HG03064 (cell line): ENCODE results near the gene CAMK2A.

Experiments
- ATAC-seq: cut with Tn5 transposase; IDR thresholded peaks from one replicate; pipeline ENCODE4 v1.9.1; 2021; ENCODE audit warnings: low read depth; ENCODE audit not compliant: unreplicated experiment

Gene CAMK2A

GRCh38 chr5:150289551-150290390, at the start of gene CAMK2A:
TSS of gene CAMK2A (minus strand) at chr5:150289773. CDS start at chr5:150289625, 148 bp downstream.
- ATAC-seq: no peak

- ATAC-seq: no peak
These were observed 49.6 kb upstream of the CAMK2A start for GRCh38 chr5:150339165-150339564.

- ATAC-seq: no peak
These were observed 49.0 kb upstream of the CAMK2A start for GRCh38 chr5:150338546-150338945.

- ATAC-seq: no peak
These were observed 46.2 kb upstream of the CAMK2A start for GRCh38 chr5:150335778-150336177.

- no peak for ATAC-seq
These were observed 43.8 kb upstream of the CAMK2A start for GRCh38 chr5:150333400-150333799.

- no peak for ATAC-seq
These were observed 40.6 kb upstream of the CAMK2A start for GRCh38 chr5:150329881-150330876.

- no peak for ATAC-seq
These were observed 39.5 kb upstream of the CAMK2A start for GRCh38 chr5:150329038-150329437.

- no peak for ATAC-seq
These were observed 38.9 kb upstream of the CAMK2A start for GRCh38 chr5:150328515-150328914.

GRCh38 chr5:150327139-150327538, 37.6 kb upstream of the CAMK2A start:
- ATAC-seq: no peak

GRCh38 chr5:150326707-150327106, 37.1 kb upstream of the CAMK2A start:
- no peak for ATAC-seq

GRCh38 chr5:150325426-150325825, 35.9 kb upstream of the CAMK2A start:
- ATAC-seq: no peak

- no peak for ATAC-seq
These were observed 34.2 kb upstream of the CAMK2A start for GRCh38 chr5:150323819-150324218.

GRCh38 chr5:150323092-150323491, 33.5 kb upstream of the CAMK2A start:
- no peak for ATAC-seq

- no peak for ATAC-seq
These were observed 32.6 kb upstream of the CAMK2A start for GRCh38 chr5:150322202-150322601.

GRCh38 chr5:150321784-150322183, 32.2 kb upstream of the CAMK2A start:
- ATAC-seq: no peak

GRCh38 chr5:150321211-150321610, 31.6 kb upstream of the CAMK2A start:
- ATAC-seq: no peak

GRCh38 chr5:150320044-150320613, 30.6 kb upstream of the CAMK2A start:
- no peak for ATAC-seq

- ATAC-seq: no peak
These were observed 29.9 kb upstream of the CAMK2A start for GRCh38 chr5:150319484-150319790.

GRCh38 chr5:150318613-150319483, 29.3 kb upstream of the CAMK2A start:
- no peak for ATAC-seq
